ENCODE measurements around the gene WNT5B.

- TF ChIP-seq GATA2 (IDR thresholded peaks at IDR 0.05; ENCODE audit: low read depth, low read length) (no peak), GATA3 (IDR thresholded peaks at IDR 0.05; ENCODE audit: low read depth, low read length) (no peak)
These were observed 47.0 kb downstream of the WNT5B start for GRCh38 chr12:1676043-1676442.
